Natural killer cell (primary cell): ENCODE results near the gene CDKL5. TPM values are rescaled to one million over a fixed set of nuclear protein-coding genes. Genes with fewer than 3 reads are reported as not detected.

Experiments used
- ATAC-seq, 3 donors: fragments of 150-1000 bp in 2 of 3; fragments of 200-7000 bp in 1 of 3; cut with Tn5 transposase; 1 replicate in 1 of 3; 2 replicates in 2 of 3; pipeline ENCODE4 v1.10.0; 2021; ENCODE audit warnings: mild to moderate bottlenecking in 2 of 3, moderate library complexity in 2 of 3
- DNase-seq, 2 donors: peaks; one replicate each; pipeline versions ENCODE4 v3.0.0 to v3.0.0-alpha.2; 2013 to 2021; ENCODE audit warnings: mixed read lengths in 1 of 2
- H3K27ac ChIP-seq: one replicate; pipeline ENCODE4 v1.5.1; 2013; ENCODE audit warnings: mild to moderate bottlenecking, low read length
- H3K27me3 ChIP-seq: one replicate; pipeline ENCODE4 v1.6.1; 2013; ENCODE audit warnings: low read length; ENCODE audit not compliant: control insufficient read depth, insufficient read depth
- H3K36me3 ChIP-seq: one replicate; pipeline ENCODE4 v1.6.1; 2013; ENCODE audit warnings: low read length; ENCODE audit not compliant: control insufficient read depth, insufficient read depth
- H3K4me1 ChIP-seq: one replicate; pipeline ENCODE4 v1.6.1; 2013; ENCODE audit warnings: low read length; ENCODE audit not compliant: control insufficient read depth, insufficient read depth
- H3K4me3 ChIP-seq: one replicate; pipeline ENCODE4 v1.5.1; 2013; ENCODE audit warnings: low read length
- H3K9me3 ChIP-seq: one replicate; pipeline ENCODE4 v1.6.1; 2013; ENCODE audit warnings: low read length; ENCODE audit not compliant: control insufficient read depth, insufficient read depth
- H3K27ac Mint-ChIP-seq, 2 donors: one replicate each; pipeline ENCODE4 v1.8.0; 2022; ENCODE audit warnings: mild to moderate bottlenecking in 2 of 2, mixed read lengths in 2 of 2, moderate library complexity in 1 of 2
- H3K27me3 Mint-ChIP-seq, 2 donors: one replicate each; pipeline ENCODE4 v1.8.0; 2022; ENCODE audit warnings: low read depth in 2 of 2, mixed read lengths in 2 of 2
- H3K36me3 Mint-ChIP-seq: one replicate; pipeline ENCODE4 v1.8.0; 2022; ENCODE audit warnings: mixed read lengths
- H3K4me1 Mint-ChIP-seq, 2 donors: one replicate each; pipeline ENCODE4 v1.8.0; 2022; ENCODE audit warnings: mixed read lengths in 2 of 2
- H3K4me3 Mint-ChIP-seq: one replicate; pipeline ENCODE4 v1.8.0; 2022; ENCODE audit warnings: mild to moderate bottlenecking, moderate library complexity, mixed read lengths
- H3K9me3 Mint-ChIP-seq, 2 donors: one replicate each; pipeline ENCODE4 v1.8.0; 2022; ENCODE audit warnings: mixed read lengths in 2 of 2
- CTCF ChIP-seq: fragments of 200-600 bp; IDR thresholded peaks from one replicate; pipeline ENCODE4 v1.8.0; 2022; ENCODE audit warnings: antibody characterized with exemption
- WGBS: methylation state at CpG from one replicate; pipeline ENCODE4 v1.1.7; 2013; ENCODE audit warnings: missing lambda C conversion rate; ENCODE audit not compliant: insufficient coverage; 5-methylcytosine and 5-hydroxymethylcytosine counted together
- intact Hi-C: fragments of 100-400 bp; cut with micrococcal nuclease; formaldehyde crosslinking; loops from one replicate; pipeline ENCODE4 v1.14.2; 2022
- total RNA-seq, 4 donors: library from RNA; stranded (reverse); fragments of 120-200 nt in 1 of 4; gene quantifications; one replicate each; pipeline versions ENCODE4 v1.2.3 to v1.2.4, GENCODE V29; 2013 to 2022

CDKL5 gene
- total RNA-seq, 3 donors from 2014 or later (not counting 1 experiment from before 2014, with no cell fraction given) = 3.4 to 4.3 (median 3.5) TPM

DNA sequence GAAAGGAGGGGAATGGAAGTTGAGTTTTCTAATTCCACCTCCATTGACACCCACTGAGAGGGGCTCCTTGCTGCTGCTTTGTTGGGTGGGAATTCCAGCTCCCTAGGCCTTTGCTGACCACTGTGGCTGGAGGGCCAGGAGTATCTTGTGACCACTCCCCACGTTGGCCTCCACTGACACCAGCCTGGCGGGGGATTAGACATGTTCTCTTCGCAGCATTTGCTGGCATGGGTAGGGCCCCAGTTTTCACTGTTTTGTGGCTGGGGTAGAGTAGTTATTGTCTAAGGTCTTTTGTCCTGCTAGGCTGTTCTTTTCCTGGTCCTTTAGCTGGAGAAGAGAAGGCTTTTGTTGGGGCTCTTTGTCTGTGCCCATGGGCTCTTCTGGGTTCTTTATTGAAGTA, 116.7 kb downstream of the CDKL5 start:
- ATAC-seq = no peak
- H3K9me3 Mint-ChIP-seq = no peaks in the 10 kb centered on the region
- no peak overlapping the region for H3K4me3 Mint-ChIP-seq

DNA sequence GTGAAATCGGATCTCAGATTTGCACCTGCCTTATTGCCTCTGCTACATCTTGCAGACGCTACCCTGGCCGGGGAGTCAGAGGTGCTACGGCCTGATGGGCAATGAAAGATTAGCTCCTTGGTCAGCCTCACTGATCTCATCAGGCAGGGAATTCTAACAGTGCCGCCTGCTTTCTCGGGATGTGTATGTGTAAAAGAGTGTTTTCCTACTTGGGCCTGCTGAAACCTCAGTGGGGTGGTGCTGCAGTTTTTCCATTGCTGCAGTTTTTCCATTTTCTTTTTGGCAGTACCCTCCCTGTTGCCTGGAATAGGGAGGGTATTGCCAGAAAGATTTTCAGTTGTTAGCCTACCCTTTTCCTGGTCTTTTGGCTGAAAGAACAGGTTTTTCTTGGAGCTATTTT, 117.5 kb downstream of the CDKL5 start:
- no peak overlapping the region for H3K4me3 Mint-ChIP-seq
- H3K4me1 ChIP-seq = peaks cover 4% of the 10 kb centered on the region
- no peak overlapping the region for H3K27ac Mint-ChIP-seq
- H3K4me1 Mint-ChIP-seq = peaks cover 0 to 3% of the 10 kb centered on the region in 2 donors
- DNase-seq (no peak), ATAC-seq (no peak)
- intact Hi-C loops = no loop called here
- 94% methylated on average over 6 of the region's 6 CpGs for WGBS
- no peaks in the 10 kb centered on the region for H3K9me3 Mint-ChIP-seq
- H3K36me3 ChIP-seq = no peaks in the 10 kb centered on the region
- no peaks in the 10 kb centered on the region for H3K9me3 ChIP-seq
- H3K36me3 Mint-ChIP-seq = peaks cover 7% of the 10 kb centered on the region
- no peak overlapping the region for H3K4me3 ChIP-seq
- H3K27me3 Mint-ChIP-seq = peaks cover 0 to 11% of the 10 kb centered on the region in 2 donors
- TF ChIP-seq CTCF = no peak
- H3K27me3 ChIP-seq = no peaks in the 10 kb centered on the region
- no peak overlapping the region for H3K27ac ChIP-seq

More for the DNA sequence above, 116.7 kb downstream of the CDKL5 start:
- H3K27ac Mint-ChIP-seq = no peak overlapping the region
- H3K4me1 ChIP-seq = peaks cover 4% of the 10 kb centered on the region
- peaks cover 7% of the 10 kb centered on the region for H3K36me3 Mint-ChIP-seq
- DNase-seq = no peak
- no peak overlapping the region for H3K27ac ChIP-seq
- H3K27me3 ChIP-seq = no peaks in the 10 kb centered on the region
- no peaks in the 10 kb centered on the region for H3K36me3 ChIP-seq
- peaks cover 0 to 11% of the 10 kb centered on the region in 2 donors for H3K27me3 Mint-ChIP-seq
- H3K9me3 ChIP-seq = no peaks in the 10 kb centered on the region
- intact Hi-C loops = no loop called here
- TF ChIP-seq CTCF = no peak
- WGBS = 86% methylated on average over 2 of the region's 3 CpGs
- H3K4me3 ChIP-seq = no peak overlapping the region
- H3K4me1 Mint-ChIP-seq = peaks cover 0 to 3% of the 10 kb centered on the region in 2 donors

DNA sequence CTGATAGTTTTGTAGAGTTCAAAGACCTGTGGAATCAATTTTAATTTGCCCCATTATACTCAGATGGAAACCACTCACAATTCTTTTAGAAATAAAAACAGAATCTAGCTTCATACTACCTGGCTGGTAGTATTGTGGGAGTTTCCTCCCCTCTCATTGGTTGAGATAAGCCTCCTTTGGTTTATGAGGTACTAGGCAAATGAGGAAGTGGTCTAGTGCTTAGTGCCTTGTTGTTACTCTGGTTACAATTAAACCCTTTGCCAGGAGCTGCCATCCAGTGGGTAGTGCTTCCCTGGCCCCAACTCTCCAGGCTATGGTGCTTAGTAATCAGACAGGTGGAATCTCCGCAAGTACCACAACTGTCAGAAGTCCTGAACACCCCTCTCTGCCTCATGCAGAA, 118.3 kb downstream of the CDKL5 start:
- 100% methylated on average over 1 of the region's 1 CpG for WGBS
- H3K27me3 Mint-ChIP-seq = peaks cover 0 to 11% of the 10 kb centered on the region in 2 donors
- H3K4me1 Mint-ChIP-seq = peaks cover 0 to 3% of the 10 kb centered on the region in 2 donors
- no peaks in the 10 kb centered on the region for H3K27me3 ChIP-seq
- no peak overlapping the region for H3K27ac Mint-ChIP-seq
- no peak for TF ChIP-seq CTCF
- H3K36me3 ChIP-seq = no peaks in the 10 kb centered on the region
- DNase-seq (no peak), ATAC-seq (no peak)
- intact Hi-C loops = no loop called here
- H3K4me3 ChIP-seq = no peak overlapping the region
- H3K9me3 ChIP-seq = no peaks in the 10 kb centered on the region
- peaks cover 4% of the 10 kb centered on the region for H3K4me1 ChIP-seq
- no peak overlapping the region for H3K4me3 Mint-ChIP-seq
- H3K9me3 Mint-ChIP-seq = no peaks in the 10 kb centered on the region
- no peak overlapping the region for H3K27ac ChIP-seq
- peaks cover 7% of the 10 kb centered on the region for H3K36me3 Mint-ChIP-seq

DNA sequence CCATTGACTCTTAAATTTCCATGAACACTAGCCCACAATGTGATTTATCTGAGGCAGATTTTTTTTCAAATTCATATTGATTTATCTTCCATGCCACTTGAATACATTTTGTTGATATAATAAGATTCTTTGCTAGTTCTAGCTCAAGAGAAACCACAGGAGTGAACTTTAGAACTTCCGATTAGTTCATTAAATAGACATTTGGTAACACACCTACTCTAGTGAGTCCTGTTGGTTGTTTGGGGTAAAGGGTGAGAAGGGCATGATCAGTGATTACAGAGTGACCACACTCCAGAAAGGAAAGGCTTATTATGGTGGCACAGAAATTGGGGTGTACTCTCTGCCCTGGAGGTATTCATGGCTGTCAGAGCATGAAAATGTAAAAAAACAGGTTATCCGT, 120.4 kb downstream of the CDKL5 start:
- no peaks in the 10 kb centered on the region for H3K9me3 ChIP-seq
- no peaks in the 10 kb centered on the region for H3K36me3 Mint-ChIP-seq
- no peak for TF ChIP-seq CTCF
- H3K4me1 Mint-ChIP-seq = peaks cover 0 to 3% of the 10 kb centered on the region in 2 donors
- no peak overlapping the region for H3K4me3 ChIP-seq
- intact Hi-C loops = no loop called here
- ATAC-seq (no peak), DNase-seq (no peak)
- H3K27me3 Mint-ChIP-seq = no peaks in the 10 kb centered on the region
- no peaks in the 10 kb centered on the region for H3K9me3 Mint-ChIP-seq
- H3K36me3 ChIP-seq = no peaks in the 10 kb centered on the region
- no CpG with 5 or more reads among the region's 2 CpGs for WGBS
- peaks cover 4% of the 10 kb centered on the region for H3K4me1 ChIP-seq
- no peak overlapping the region for H3K4me3 Mint-ChIP-seq
- H3K27me3 ChIP-seq = no peaks in the 10 kb centered on the region
- H3K27ac ChIP-seq = no peak overlapping the region
- H3K27ac Mint-ChIP-seq = no peak overlapping the region
